Measurements from ENCODE around the gene KRTAP10-12.

- TF ChIP-seq GATA2 (IDR thresholded peaks at IDR 0.05; ENCODE audit: low read depth, low read length) = no peak
- TF ChIP-seq GATA3 (IDR thresholded peaks at IDR 0.05; ENCODE audit: low read depth, low read length) = no peak
Measured at GRCh38 chr21:44738621-44739020, 41.6 kb downstream of the KRTAP10-12 start.
